ENCODE data around the gene DHX29. TPM values are rescaled to one million over a fixed set of nuclear protein-coding genes. Genes with fewer than 3 reads are reported as not detected.

The DHX29 gene
- total RNA-seq, 2 donors from 2014 or later, result 24.9 to 28.2 TPM

DNA sequence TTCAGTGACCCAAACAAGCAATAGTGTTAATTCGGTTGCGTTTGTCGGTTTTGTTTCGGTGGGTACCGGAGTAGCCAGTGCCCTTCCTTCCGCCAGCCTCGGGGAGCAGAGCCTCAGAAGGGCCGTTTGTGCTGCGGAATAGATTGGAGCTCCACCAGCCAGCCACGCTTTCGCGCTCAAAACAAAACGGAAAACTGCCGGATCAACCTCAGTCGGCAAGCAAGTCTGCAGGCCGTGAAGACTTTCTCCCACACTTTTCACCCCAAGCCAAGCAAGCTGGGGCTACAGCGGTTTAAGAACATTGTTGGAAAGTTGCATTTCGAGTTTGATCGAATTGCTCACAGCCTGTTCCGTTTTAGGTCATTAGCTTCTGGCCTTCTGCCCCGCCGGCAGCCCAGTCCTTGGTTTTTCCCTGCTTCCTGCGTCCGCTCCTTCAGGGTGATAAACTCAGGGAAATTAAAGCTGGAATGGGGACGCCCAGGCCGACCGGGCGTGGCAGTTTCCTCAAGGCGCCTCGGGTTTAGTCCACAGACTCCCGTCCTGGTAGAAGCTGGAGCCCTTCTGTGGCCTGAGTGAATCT lies 73.3 kb downstream of the DHX29 start:
- H3K36me3 ChIP-seq, result no peaks in the 10 kb centered on the region
- 8% methylated on average over 31 of the region's 31 CpGs for WGBS
- TF ChIP-seq POLR2A (IDR thresholded peaks at IDR 0.05) (no peak), POLR2AphosphoS5 (IDR thresholded peaks at IDR 0.05) (no peak)
- TF ChIP-seq, protein P1, sequence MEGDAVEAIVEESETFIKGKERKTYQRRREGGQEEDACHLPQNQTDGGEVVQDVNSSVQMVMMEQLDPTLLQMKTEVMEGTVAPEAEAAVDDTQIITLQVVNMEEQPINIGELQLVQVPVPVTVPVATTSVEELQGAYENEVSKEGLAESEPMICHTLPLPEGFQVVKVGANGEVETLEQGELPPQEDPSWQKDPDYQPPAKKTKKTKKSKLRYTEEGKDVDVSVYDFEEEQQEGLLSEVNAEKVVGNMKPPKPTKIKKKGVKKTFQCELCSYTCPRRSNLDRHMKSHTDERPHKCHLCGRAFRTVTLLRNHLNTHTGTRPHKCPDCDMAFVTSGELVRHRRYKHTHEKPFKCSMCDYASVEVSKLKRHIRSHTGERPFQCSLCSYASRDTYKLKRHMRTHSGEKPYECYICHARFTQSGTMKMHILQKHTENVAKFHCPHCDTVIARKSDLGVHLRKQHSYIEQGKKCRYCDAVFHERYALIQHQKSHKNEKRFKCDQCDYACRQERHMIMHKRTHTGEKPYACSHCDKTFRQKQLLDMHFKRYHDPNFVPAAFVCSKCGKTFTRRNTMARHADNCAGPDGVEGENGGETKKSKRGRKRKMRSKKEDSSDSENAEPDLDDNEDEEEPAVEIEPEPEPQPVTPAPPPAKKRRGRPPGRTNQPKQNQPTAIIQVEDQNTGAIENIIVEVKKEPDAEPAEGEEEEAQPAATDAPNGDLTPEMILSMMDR (IDR thresholded peaks at IDR 0.05), result no peak
- H3K27me3 ChIP-seq (replicated peaks; ENCODE audit: insufficient read depth), result no peaks in the 10 kb centered on the region
- H3K9me3 ChIP-seq, result no peaks in the 10 kb centered on the region
- DNase-seq (ENCODE audit: low spot score), result no peak
- H3K4me3 ChIP-seq, result peak overlapping the region; percentile 39 to 44
- H3K4me1 ChIP-seq (replicated peaks), result no peaks in the 10 kb centered on the region
- H3K27ac ChIP-seq, result peak overlapping the region; percentile 57 to 71
- intact Hi-C loops (cut with DNase I), result no loop called here

DNA sequence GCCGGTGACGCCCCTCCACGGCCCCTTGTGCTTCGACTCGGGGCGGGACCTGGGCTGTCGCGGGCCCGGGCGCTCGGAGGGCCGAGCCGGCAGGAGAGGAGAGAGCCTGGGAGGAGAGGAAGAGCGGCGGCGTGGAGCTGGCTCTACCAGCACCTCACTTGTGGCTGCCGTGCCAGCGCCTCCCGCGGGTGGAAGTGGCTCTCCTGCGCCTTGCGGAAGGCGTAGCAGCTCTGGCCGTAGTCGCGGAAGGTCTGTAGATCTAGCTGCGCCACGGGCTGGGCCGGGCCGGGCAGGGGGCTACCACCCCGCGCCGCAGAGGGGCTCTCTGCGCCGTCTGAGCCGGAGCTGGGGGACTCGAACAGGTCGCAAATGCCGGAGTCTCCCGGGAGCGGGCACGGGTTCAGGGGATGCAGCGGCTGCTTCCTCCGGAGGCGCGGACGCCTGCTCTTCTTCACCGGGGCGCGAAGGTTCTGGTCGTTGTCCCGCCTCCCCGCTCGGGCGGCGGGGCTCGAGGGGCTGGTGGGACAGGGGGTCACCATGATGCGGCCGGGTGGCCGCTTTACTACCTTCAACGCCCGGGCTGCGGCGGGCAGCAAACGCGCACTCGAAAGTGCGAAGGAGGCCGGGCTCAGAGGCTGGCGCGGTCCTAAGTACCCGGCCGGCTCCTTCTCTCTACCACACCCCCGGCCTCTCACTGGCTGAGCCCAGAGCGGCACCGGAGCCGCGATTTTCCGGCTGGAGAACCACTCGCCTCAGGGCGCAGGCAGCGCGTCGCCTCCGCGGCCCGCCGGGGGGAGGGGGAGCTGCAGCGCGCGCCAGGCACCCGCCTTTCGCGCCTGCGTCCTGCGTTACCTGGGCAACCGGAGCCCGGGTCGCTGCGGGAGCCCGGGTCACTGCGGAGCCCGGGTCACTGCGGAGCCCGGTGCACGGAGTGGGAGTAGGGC lies 74.2 kb downstream of the DHX29 start, which contains the start of gene CCNO:
CCNO (minus strand) TSS at position 624 of the 944 bp plus-strand sequence; CDS start at position 539, 85 bp downstream.
- Histone ChIP-seq H3K27me3 (replicated peaks; ENCODE audit: insufficient read depth) (no peaks in the 10 kb centered on the region), H3K9me3 (no peaks in the 10 kb centered on the region), H3K4me3 (peak within 1 kb of the TSS; percentile 39 to 44), H3K27ac (peak within 1 kb of the TSS; percentile 57 to 71), H3K36me3 (no peaks in the 10 kb centered on the region), H3K4me1 (replicated peaks) (no peaks in the 10 kb centered on the region)
- WGBS, result 2% methylated on average over 82 of the region's 106 CpGs
- peak; percentile 44 for TF ChIP-seq POLR2A (IDR thresholded peaks at IDR 0.05)
- TF ChIP-seq, protein P1 (IDR thresholded peaks at IDR 0.05), result no peak
- intact Hi-C loops (cut with DNase I), result no loop called here
- DNase-seq (ENCODE audit: low spot score), result peak; percentile 76

DNA sequence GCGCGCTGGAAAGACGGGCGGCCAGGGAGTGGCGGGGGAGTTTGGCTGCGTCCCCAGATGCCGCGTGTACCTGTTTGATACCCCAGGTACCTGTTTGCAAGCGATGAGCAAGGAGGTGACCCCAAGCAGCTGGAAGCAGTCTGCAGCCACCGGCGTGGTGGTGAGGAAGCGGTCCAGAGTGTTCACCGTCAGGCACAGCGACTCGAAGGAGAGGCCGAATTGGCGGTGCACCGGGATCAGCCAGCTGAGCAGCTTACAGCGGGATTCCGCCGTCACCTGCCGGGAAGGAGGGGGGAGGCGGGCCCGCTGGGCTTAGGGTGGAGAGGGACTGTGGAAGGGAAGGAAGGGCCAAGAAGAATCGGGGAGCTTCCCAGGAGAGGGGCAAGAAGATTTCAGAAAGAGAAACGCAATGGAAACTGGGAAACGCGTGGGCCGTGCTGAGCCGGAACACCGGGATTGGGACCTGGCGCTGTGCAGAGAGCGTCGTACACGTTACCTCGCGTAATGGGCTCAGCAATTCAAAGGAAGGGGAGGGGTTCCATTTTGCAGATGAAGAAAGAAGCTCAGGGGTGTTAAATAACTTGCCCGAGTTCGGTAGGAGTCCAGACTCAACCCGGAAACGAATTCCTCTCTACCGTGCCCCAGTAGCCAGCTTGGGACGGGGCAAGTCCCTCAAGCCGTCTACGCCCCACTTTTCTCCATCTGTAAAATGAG lies 75.1 kb downstream of the DHX29 start:
- Histone ChIP-seq H3K27me3 (replicated peaks; ENCODE audit: insufficient read depth) (no peaks in the 10 kb centered on the region), H3K4me1 (replicated peaks) (no peaks in the 10 kb centered on the region), H3K9me3 (no peaks in the 10 kb centered on the region), H3K27ac (peak overlapping the region; percentile 57 to 71), H3K4me3 (peak overlapping the region; percentile 39 to 44), H3K36me3 (no peaks in the 10 kb centered on the region)
- DNase-seq (ENCODE audit: low spot score), result peak; percentile 24
- intact Hi-C loops (cut with DNase I), result no loop called here
- 1% methylated on average over 45 of the region's 45 CpGs for WGBS
- TF ChIP-seq POLR2AphosphoS5 (IDR thresholded peaks at IDR 0.05) (no peak), POLR2A (IDR thresholded peaks at IDR 0.05) (no peak)
- TF ChIP-seq, protein P1 (IDR thresholded peaks at IDR 0.05), result no peak

DNA sequence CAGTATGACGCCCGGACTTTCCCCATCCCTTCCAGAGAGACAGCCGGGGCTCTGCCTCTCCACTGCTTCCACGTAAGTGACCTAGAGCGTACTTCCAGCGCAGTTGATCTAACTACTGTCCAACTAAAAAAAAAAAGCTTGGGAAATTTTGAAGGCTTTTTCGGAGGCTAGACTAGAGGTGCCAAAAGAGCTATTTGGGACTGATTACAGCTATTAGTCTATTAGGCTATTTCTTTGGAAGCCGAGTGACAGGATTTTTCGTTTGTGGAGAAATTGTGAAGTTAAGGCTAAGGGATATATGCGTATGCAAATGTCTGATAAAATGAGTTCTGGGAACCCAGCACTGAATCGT lies 75.6 kb downstream of the DHX29 start:
- peak overlapping the region; percentile 57 to 71 for H3K27ac ChIP-seq

More for the DNA sequence above, 75.6 kb downstream of the DHX29 start:
- no peaks in the 10 kb centered on the region for H3K27me3 ChIP-seq (replicated peaks; ENCODE audit: insufficient read depth)
- peaks cover 2% of the 10 kb centered on the region for H3K4me1 ChIP-seq (replicated peaks)
- 3% methylated on average over 11 of the region's 11 CpGs for WGBS
- H3K9me3 ChIP-seq, result no peaks in the 10 kb centered on the region
- intact Hi-C loops (cut with DNase I), result no loop called here
- no peak for DNase-seq (ENCODE audit: low spot score)
- peak overlapping the region; percentile 39 to 44 for H3K4me3 ChIP-seq
- TF ChIP-seq POLR2A (IDR thresholded peaks at IDR 0.05), result no peak
- TF ChIP-seq POLR2AphosphoS5 (IDR thresholded peaks at IDR 0.05), result no peak
- TF ChIP-seq, protein P1 (IDR thresholded peaks at IDR 0.05), result no peak
- H3K36me3 ChIP-seq, result no peaks in the 10 kb centered on the region

All from prostate gland (tissue), 2 donors.